ENCODE results near the gene GNAT2.

The GNAT2 gene

DNA sequence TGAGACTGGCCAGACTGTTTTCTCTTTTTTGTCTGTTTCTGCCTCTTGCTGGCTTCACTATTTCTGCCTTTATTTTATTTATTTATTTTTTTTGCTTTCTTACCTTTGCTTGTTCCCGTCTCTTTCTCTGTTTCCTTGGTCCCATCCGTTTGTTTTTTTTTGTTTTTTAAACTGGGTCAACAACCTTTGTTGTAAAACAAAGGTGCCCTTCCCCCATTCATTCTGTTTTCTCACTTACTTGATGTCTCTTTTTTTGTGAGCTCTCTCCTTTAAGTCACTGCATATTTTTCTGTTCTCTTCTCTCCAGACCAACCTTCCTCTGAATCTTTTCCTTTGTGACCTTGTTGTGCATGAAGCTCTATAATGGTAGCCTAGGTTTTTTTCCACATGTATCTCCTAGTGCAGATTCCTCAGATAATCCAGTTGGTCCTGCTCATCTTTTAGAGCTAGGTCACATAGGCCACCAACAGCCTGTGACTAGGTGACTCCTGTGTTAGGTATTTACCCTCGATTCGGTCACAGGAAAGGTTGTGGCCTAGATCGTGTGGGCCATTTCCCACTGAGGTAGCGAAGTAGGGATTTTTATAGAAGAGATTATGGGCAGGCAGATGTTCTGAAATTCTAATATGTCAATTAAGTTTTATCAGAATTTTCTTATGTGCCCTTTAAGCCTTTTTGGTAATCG lies 55.1 kb downstream of the GNAT2 start:
- TF ChIP-seq, protein P1, sequence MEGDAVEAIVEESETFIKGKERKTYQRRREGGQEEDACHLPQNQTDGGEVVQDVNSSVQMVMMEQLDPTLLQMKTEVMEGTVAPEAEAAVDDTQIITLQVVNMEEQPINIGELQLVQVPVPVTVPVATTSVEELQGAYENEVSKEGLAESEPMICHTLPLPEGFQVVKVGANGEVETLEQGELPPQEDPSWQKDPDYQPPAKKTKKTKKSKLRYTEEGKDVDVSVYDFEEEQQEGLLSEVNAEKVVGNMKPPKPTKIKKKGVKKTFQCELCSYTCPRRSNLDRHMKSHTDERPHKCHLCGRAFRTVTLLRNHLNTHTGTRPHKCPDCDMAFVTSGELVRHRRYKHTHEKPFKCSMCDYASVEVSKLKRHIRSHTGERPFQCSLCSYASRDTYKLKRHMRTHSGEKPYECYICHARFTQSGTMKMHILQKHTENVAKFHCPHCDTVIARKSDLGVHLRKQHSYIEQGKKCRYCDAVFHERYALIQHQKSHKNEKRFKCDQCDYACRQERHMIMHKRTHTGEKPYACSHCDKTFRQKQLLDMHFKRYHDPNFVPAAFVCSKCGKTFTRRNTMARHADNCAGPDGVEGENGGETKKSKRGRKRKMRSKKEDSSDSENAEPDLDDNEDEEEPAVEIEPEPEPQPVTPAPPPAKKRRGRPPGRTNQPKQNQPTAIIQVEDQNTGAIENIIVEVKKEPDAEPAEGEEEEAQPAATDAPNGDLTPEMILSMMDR (IDR thresholded peaks at IDR 0.05; ENCODE audit: insufficient read depth, low read depth, low read length, missing control alignments) = no peak
- no peak for DNase-seq (ENCODE audit: low read depth)
- H3K4me3 ChIP-seq (ENCODE audit: low read depth, low read length) = no peak overlapping the region

DNA sequence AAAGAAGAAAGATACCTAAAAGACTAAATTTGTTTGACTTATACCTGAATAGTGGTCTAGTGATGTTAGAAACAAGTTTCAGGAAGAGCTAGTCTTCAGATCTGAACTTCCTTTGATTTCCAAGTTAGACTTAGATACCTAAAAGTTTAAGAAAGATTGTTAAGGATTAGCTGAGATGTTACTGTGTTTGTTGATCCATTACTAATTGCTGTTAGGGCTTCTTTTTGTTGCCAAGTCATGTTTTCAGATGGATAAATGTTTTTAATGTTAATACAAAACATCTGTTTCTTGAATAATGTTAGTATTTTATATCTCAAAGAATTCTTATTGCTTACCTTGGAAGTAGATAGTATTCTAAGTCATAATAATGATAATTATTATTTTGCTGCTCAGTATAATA lies 59.4 kb downstream of the GNAT2 start:
- TF ChIP-seq, protein P1 (IDR thresholded peaks at IDR 0.05; ENCODE audit: insufficient read depth, low read depth, low read length, missing control alignments) = no peak
- no peak overlapping the region for H3K4me3 ChIP-seq (ENCODE audit: low read depth, low read length)
- no peak for DNase-seq (ENCODE audit: low read depth)

DNA sequence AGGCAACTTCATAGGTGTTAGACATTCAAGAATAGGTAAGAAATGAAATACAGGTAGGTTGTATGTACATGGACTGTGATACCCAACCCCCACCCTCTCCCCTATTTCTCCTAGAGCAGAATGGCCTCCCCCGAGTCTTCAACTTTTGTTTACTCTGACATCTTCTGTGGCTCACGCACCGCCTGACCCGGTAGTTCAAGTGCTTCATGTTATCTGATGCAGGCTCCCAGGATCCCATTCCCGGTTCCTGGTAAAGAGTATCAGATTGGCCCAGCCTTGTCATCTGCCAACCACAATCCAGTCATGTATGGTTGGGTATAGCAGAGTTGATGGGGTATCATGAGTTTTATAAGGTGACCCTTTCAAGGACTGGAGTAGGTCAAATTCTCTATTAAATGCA lies 61.9 kb downstream of the GNAT2 start:
- no peak for DNase-seq (ENCODE audit: low read depth)
- TF ChIP-seq, protein P1 (IDR thresholded peaks at IDR 0.05; ENCODE audit: insufficient read depth, low read depth, low read length, missing control alignments) = no peak
- no peak overlapping the region for H3K4me3 ChIP-seq (ENCODE audit: low read depth, low read length)

DNA sequence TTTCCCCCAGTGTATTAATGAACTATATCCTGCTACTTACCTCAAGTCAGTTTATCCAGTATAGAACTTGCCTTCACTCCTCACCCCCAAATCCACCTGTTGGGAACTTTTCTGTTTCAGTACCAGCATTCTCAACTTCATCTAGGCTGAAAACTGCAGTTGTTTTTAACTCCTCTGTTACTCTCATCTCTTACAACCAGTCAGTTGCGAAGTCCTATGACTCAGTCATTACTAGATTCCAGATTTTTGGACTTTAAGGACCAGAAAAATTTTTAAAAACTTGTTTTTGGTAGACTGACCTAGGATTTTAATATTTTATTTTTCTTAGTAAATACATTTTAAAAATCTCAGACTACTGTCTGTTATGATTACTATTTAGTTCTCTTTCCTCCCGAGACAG lies 62.9 kb downstream of the GNAT2 start:
- no peak for DNase-seq (ENCODE audit: low read depth)
- H3K4me3 ChIP-seq (ENCODE audit: low read depth, low read length) = no peak overlapping the region
- TF ChIP-seq, protein P1 (IDR thresholded peaks at IDR 0.05; ENCODE audit: insufficient read depth, low read depth, low read length, missing control alignments) = no peak

Data from GM12865 (cell line).